MV-4-11 (cell line): ENCODE results near the gene LIMS1.
"Not testable (repeated sequence)": the region's sequence is repeated elsewhere in the genome, so short reads cannot be mapped to it uniquely, and the experiment has no call there.

ENCODE experiments used
- DNase-seq: peaks from one replicate; lab custom pipeline; 2025; lab: John Stamatoyannopoulos, UW

Gene LIMS1

GRCh38 chr2:108587621-108588020, 53.4 kb downstream of the LIMS1 start:
- peak; percentile 18 for DNase-seq

- DNase-seq: peak; percentile 98
Observed at GRCh38 chr2:108588070-108588668, 53.9 kb downstream of the LIMS1 start.

- no peak for DNase-seq
Observed at GRCh38 chr2:108589372-108589771, 55.1 kb downstream of the LIMS1 start.

DNA sequence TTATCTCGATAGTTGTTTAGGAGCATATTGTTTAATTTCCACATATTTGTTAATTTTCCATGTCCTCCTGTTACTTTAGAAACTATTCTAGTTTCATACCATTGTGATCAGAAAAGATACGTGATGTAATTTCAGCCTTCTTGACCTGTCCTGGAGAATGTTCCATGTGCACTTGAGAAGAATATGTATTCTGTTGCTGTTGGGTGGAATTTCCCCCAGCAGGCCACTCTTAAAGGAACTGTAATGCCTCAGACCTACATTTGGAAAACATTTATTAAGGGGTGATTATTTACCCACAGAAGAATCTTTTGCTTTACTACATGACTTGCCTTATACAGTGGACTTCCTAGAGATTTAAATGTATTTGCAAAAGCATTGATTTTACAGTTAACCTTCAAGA, 55.5 kb downstream of the LIMS1 start:
- no peak for DNase-seq

- DNase-seq: peak; percentile 90
Observed at GRCh38 chr2:108591163-108591562, 56.9 kb downstream of the LIMS1 start.

DNA sequence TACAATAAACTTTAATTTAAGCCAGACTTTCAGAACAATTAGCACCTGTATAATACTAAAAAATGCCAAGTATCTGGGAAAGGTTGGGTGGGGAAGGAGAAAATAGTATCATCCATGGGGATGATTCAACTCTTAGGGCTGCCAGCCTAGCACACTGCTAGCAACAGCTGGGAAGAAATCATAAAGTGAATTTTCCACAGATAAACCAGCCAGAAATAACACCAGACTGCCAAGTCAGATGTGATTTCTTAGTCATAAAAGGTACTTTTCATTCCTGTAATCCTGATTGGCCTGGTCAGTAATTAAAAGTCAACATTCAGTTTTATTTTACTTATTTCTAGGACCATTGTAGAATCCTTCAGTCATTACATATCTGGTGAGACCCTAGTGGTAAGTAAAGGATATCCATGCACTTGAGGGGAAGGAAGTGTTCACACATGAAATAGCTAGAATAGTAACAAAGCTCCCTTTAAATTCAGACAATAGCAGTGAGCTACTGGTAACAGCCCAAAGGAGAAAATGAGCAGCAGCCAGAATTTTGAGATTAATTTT, 59.4 kb downstream of the LIMS1 start:
- DNase-seq: no peak

DNA sequence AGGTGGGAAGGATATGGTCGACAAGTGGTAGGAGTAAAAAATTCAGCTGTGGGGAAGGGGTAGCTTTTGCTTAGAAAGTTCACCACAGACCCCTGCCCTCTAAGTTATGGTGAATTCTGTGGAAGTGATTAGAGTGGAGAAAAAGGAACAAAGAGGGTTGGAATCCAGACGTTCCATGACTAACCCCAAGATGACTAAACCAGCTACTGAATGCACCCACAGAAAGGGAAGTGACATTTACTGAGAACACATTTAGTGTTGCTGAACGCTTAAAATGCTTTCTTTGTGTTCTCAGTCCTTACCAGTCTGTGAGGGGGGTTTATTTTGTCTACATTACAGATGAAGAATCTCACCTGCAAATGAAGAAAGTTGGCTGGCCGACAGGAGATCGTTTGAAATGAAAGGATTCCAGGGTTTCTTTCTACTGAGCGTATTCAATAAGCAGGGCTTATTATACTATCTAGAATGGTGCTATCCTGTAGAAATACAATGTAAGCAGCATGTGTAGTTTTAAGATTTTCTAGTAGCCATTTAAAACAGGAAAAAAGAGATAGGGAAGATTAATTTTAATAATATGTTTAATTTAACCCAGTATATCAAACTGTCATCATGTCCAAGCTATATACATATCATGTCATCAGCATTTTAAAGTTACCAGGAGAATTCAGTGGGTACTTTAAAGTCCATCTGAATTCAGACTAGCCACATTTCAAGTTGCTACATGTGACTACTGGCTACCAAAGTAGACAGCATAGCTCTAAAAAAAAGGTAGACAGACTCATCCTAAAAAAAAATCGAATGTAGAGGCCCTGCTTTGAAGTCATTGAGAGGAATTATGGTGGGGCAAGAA, 60.1 kb downstream of the LIMS1 start:
- peak; percentile 95 for DNase-seq

DNA sequence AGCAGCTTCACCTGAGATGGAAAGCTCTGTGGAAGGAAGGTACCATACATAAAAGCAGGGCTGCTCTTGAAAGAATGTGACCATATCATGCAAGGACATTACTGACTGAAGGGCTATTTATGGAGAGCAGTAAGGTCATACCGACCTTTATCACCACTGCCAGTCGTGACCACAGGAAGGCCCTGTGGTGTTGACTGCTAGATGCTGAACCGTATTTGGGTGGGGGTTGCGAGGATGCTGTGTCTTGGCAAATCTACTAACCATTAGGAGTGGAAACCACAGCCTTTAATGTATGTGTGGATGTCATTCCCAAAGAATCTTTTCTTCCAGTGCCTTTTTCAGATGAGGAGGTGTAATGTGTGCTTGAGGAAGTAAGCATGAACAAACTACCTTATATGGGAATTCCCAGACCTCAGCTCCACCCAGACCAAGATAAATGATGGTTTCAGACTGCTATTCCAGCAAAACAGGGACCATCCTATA, 60.8 kb downstream of the LIMS1 start:
- DNase-seq: peak; percentile 74

DNA sequence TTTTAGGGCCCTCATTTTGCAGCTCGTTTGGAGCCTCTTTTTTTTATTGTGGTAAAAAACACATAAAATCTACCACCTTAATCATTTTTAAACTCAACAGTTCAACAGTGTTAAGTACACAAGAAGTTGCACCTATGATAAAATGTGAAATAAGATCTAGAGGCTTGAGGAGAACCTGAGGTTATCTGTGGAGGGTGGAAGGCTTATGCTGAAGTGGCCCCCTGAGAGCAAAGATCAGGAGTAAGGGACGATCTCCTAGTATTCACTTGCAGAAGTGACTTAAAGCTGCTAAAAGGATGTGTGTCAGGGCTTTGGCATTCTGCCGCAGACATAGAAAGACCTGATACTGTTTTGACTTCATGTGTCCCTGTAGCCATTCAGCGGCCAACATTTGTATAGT, 61.5 kb downstream of the LIMS1 start:
- DNase-seq: not testable (repeated sequence)

- peak; percentile 26 for DNase-seq
Observed at GRCh38 chr2:108597105-108597744, 63.0 kb downstream of the LIMS1 start.

- DNase-seq: not testable (repeated sequence)
Observed at GRCh38 chr2:108601199-108601598, 66.9 kb downstream of the LIMS1 start.

DNA sequence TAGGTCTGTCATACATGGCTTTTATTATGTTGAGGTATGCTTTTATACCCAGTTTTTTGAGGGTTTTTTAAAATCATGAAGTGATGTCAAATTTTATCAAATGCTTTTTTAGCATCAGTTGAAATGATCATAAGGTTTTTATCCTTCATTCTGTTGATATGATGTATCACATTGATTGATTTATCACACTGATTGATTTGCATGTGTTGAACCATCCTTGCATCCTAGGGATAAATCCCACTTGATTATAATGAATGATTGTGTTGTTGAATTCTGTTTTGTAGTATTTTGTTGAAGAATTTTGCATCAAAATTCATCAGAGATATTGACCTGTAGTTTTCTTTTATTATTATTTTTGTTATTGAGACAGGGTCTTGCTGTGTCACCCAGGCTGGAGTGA, 68.2 kb downstream of the LIMS1 start:
- no peak for DNase-seq

- DNase-seq: peak; percentile 57
Observed at GRCh38 chr2:108604196-108604595, 69.9 kb downstream of the LIMS1 start.

DNA sequence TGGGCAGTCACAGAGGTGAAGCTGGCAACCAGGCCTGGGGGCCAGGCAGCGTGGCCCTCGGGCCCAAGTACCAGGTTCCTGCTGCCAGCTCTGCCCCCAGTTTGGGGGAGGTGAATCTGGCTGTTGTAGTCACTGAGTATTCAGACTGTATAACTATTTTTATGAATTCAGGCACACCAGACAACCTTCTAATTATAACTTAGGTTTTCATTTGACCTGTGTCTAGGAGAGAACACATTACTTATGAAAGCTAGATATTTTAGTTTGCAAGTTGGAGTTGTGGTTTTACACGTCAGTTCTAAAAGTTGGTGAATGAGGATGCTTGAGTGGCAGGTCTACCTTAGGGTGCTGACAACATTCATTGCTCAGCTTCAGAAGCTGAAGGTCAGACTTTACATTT, 71.7 kb downstream of the LIMS1 start:
- no peak for DNase-seq

DNA sequence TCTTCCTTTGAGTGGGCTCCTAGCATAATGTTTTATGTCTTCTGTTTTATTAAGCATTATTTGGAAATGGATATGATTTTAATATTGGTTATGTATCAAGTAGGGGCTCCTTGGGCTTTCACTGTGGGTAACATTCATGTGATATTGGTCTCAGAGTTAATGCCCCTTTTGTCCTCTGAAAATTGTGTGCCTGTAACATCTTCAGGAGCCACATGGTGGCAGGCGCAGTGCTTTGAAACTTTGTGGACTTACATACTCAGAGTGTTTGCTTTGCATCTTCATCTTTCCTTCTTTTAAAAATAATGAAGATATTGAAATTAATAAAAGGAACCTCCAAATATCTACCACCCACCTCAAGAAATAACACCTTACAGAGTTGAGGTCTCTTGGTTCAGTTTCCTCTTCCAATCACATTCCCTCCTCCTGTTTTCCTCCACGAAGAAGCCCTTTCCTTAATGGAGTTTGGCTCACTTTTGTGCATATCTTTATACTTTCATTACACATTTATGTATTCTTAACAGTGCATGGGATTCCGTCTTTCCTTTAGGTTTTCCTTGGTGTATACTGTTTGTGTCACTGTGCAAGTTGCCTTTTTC, 73.5 kb downstream of the LIMS1 start:
- peak; percentile 49 for DNase-seq

DNA sequence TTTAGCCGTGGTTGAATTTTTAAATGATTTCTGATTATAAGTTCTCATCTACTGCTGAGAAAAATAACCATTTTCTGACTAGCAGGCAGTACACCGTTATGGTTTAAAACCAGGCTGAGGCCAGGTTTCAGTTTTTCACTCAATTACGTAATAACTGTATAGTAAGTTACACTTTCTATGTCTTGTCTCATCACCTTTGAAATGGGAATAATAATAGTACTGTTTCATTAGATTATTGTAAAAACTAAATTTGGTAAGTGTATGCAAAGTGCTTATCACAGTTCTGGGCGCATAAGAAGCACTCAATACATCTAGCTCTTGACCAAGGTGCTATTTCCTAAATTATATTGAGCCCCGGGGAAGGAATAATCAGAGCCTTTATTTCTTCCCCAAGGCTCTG, 76.8 kb downstream of the LIMS1 start:
- no peak for DNase-seq

DNA sequence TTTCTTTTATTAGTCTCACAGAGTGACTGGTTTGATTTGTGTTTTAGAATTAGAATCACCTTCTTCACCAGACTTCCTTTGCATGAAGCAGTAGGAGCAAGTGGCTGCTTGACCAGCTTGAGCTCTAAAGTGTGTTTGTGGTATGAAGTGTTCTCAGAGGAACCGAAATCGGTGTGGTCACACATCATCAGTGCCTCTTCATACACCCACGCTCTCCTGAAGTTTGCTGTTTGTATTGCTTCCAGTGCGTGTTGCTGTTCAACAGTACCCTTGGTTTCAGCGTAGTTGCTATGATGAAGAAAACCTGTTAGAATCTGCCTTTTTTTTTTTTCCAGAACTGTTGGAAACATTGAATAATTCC, 77.9 kb downstream of the LIMS1 start:
- DNase-seq: peak; percentile 96

GRCh38 chr2:108612514-108613183, 78.4 kb downstream of the LIMS1 start:
- no peak for DNase-seq

DNA sequence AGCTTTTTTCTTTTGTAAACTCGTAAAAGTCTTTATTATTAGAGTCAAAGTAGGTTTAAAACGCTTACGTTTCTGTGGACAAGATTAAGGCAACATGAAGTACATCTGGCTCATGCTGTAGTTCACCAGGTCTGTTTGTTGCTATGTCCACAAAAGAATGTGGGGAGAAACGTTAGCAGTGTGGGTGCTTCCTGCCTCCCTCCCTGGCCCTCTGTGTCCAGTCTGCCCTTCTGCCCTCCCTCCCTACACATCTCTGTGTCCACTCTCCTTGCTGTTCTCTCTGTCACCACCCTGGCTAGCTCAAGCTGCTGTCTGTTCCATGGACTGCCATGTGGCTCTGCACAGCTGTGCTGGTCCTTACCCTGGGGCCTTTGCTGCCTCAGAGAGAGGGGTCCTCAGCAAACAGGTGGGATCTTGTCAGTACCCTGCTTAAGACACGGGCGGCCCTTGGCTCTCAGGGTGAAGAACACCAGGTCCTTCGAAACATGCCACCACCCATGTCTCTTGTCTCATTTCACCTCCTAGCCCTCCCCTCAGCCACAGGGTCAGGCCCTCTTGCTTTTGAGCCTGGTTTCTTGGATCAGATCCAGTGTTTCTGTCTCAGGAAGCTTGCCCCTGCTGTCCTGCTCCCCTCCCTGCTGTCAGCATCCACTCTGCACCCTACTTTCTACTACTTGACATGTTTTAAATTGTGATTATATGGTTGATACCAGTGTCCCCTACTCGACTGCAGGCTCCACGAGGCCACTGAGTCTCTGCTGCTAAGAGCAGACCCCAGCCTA, 79.2 kb downstream of the LIMS1 start:
- no peak for DNase-seq

DNA sequence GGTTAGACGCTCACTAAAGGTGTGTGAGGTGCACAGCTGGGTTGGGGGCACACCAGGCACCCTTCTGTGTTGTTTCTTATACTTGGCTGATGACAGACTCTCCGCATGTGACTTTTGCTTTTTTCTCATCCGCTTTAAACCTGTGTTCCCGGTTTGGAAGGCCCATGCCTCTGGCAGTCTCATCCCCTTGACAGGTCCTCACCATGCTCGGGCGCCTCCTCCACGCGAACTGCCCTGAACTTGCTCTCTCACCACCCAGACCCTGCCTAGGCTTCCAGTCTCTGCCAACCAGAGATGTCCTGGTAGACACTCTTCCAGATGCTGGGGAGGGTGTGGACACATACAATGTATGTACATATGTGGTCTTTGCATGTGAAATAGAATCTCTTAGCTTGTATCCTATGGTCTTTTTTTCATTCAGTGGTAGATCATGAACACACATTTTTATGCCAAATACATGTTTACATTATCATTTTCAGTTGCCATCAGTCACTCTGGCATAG, 79.8 kb downstream of the LIMS1 start:
- no peak for DNase-seq

GRCh38 chr2:108614659-108615058, 80.4 kb downstream of the LIMS1 start:
- no peak for DNase-seq
